HepG2 (cell line): Measurements from ENCODE around the gene RIPK1. TPM values are rescaled to one million over a fixed set of nuclear protein-coding genes. Genes with fewer than 3 reads are reported as not detected.

Experiments
- CREB1 ChIP-seq, 2 experiments: fragments of 450-650 bp in 1 of 2; IDR thresholded peaks; 2 replicates each; pipeline ENCODE4 v1.6.1; 2016 to 2017; ENCODE audit warnings: control low read depth in 1 of 2, mild to moderate bottlenecking in 1 of 2, missing compliant biosample characterization in 1 of 2, missing genetic modification characterization in 1 of 2
- FOSL1 ChIP-seq: sonication (generic); formaldehyde crosslinking; IDR thresholded peaks from 2 replicates; pipeline ENCODE4 v1.9.0; 2021; ENCODE audit warnings: missing genetic modification reagents, borderline replicate concordance
- HNRNPUL1 ChIP-seq: fragments of 200-400 bp; formaldehyde crosslinking; IDR thresholded peaks from 2 replicates; pipeline ENCODE4 v1.6.1; 2017; ENCODE audit warnings: low read depth, mild to moderate bottlenecking, low read length, moderate library complexity
- KLF12 ChIP-seq: sonication (generic); formaldehyde crosslinking; IDR thresholded peaks from 2 replicates; pipeline ENCODE4 v1.4.0; 2020; ENCODE audit warnings: missing genetic modification reagents, borderline replicate concordance
- MAZ ChIP-seq, 2 experiments: sonication (generic) in 1 of 2; formaldehyde crosslinking in 1 of 2; IDR thresholded peaks; 2 replicates each; pipeline versions ENCODE4 v1.5.0 to v1.6.1; 2012 to 2020; ENCODE audit warnings: low read depth in 2 of 2, mild to moderate bottlenecking in 2 of 2, borderline replicate concordance in 1 of 2, improper control_type of control experiment in 1 of 2, low read length in 1 of 2, missing genetic modification reagents in 1 of 2, moderate library complexity in 1 of 2
- MTA3 ChIP-seq: sonication (generic); formaldehyde crosslinking; IDR thresholded peaks from 2 replicates; pipeline ENCODE4 v1.4.0; 2020; ENCODE audit warnings: missing genetic modification reagents
- ONECUT2 ChIP-seq: sonication (generic); formaldehyde crosslinking; IDR thresholded peaks from 2 replicates; pipeline ENCODE4 v1.4.0; 2020; ENCODE audit warnings: missing genetic modification reagents
- POLR2A ChIP-seq, 2 experiments: IDR thresholded peaks; 2 replicates each; pipeline ENCODE4 v1.6.1; 2011; ENCODE audit warnings: low read depth in 2 of 2, low read length in 2 of 2, mild to moderate bottlenecking in 1 of 2, moderate library complexity in 1 of 2; ENCODE audit not compliant: insufficient read depth in 1 of 2
- RFXANK ChIP-seq: IDR thresholded peaks from 2 replicates; pipeline ENCODE4 v1.6.1; 2016
- SP5 ChIP-seq: IDR thresholded peaks from 2 replicates; pipeline ENCODE4 v1.6.1; 2016; ENCODE audit warnings: low read depth, borderline replicate concordance
- SRSF9 ChIP-seq: fragments of 200-400 bp; formaldehyde crosslinking; IDR thresholded peaks from 2 replicates; pipeline ENCODE4 v1.6.1; 2018; ENCODE audit warnings: borderline replicate concordance, mild to moderate bottlenecking, low read depth, low read length; ENCODE audit not compliant: insufficient read depth, poor library complexity, severe bottlenecking
- SSRP1 ChIP-seq: IDR thresholded peaks from 2 replicates; pipeline ENCODE4 v1.6.1; 2016; ENCODE audit warnings: control low read depth
- TOPORS ChIP-seq: sonication (generic); formaldehyde crosslinking; IDR thresholded peaks from 2 replicates; pipeline ENCODE4 v1.8.0; 2023; ENCODE audit warnings: mild to moderate bottlenecking, missing genetic modification reagents
- ZFY ChIP-seq: sonication (generic); formaldehyde crosslinking; IDR thresholded peaks from 2 replicates; pipeline ENCODE4 v1.4.0; 2020; ENCODE audit warnings: missing genetic modification reagents
- ZNF839 ChIP-seq: sonication (generic); formaldehyde crosslinking; IDR thresholded peaks from 2 replicates; pipeline ENCODE4 v1.4.0; 2020; ENCODE audit warnings: missing genetic modification reagents, mild to moderate bottlenecking, borderline replicate concordance
- polyA plus RNA-seq, 8 experiments: library from polyadenylated mRNA; depleted of rRNA in 3 of 8; stranded (reverse) in 7 of 8; unstranded in 1 of 8; fragments of >200 nt; fragmentation: Illumina TruSeq in 4 of 8; extraction: Trizol in 4 of 8; gene quantifications; 2 replicates each; pipeline versions ENCODE4 v1.2.1 to v1.2.3, GENCODE V29; 2011 to 2016; ENCODE audit warnings: low read depth in 4 of 8, missing spikeins in 1 of 8, mixed read lengths in 1 of 8; ENCODE audit not compliant: insufficient read depth in 1 of 8
- total RNA-seq, 5 experiments: library from RNA; depleted of rRNA; stranded (reverse); fragments of >200 nt; fragmentation: Illumina TruSeq; extraction: Trizol; gene quantifications; 2 replicates each; pipeline ENCODE4 v1.2.3, GENCODE V29; 2016; ENCODE audit warnings: low read depth in 1 of 5
- TF ChIP-seq, protein P1 (sequence below): sonication (generic); IDR thresholded peaks from 2 replicates; pipeline ENCODE4 v1.6.1; 2016; ENCODE audit warnings: low read depth, borderline replicate concordance
- TF ChIP-seq, protein P2 (sequence below): sonication (generic); formaldehyde crosslinking; IDR thresholded peaks from 2 replicates; pipeline ENCODE4 v1.4.0; 2020; ENCODE audit warnings: missing genetic modification reagents
- TF ChIP-seq, protein P3 (sequence below): sonication (generic); formaldehyde crosslinking; IDR thresholded peaks from 2 replicates; pipeline ENCODE4 v1.5.1; 2020; ENCODE audit warnings: missing genetic modification reagents, mild to moderate bottlenecking, borderline replicate concordance
- TF ChIP-seq, protein P4 (sequence below): sonication (generic); formaldehyde crosslinking; IDR thresholded peaks from 2 replicates; pipeline ENCODE4 v1.4.0; 2020; ENCODE audit warnings: missing genetic modification reagents, borderline replicate concordance

Gene RIPK1
- total and polyA plus RNA-seq, 2 of the 13 experiments (the other 11 are each of a cell fraction or from before 2014, with no cell fraction given), result 9.0 to 10.3 TPM

DNA sequence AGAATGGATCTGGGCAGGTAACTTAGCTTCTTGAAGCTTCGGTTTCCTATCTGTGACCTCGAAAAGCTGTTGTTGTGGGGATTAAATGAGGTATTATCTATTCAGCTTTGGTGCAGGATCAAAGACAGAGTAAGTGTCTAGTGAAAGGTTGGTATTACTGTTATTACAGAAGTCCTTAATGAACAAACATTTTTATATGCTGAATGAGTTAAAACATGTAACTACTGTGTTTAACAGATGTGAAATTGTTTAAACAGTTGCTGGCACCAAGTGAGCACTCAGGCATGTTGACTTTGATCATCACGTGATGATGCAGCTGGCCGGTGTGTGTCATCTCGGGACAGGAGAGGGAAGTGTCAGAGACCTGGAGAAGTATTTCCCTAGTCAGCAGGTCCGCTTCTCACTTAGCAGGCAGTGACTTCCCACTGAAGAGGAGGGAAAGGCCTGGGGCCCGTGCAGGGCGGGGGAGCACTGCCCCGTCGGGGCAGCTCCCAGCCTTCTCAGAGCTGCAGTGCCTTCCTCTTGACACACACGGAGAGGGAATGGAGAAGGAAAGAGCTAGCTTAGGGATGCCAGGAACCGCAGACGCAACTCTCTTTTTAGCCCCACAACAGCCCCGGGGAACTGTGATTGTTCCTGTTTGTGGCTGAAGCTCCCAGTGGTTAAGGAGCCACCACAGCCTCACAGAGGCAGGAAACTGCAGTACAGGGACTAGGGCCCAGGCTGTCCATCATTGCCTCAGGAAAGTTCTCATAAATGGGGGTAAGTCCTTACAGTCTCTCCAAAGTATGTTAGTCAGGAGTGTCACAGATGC is 71.0 kb downstream of the RIPK1 start (continued):
- TF ChIP-seq SSRP1 (0 out of 2 replicates have a peak, but pooled peaks have one; percentile 14), HNRNPUL1 (no peak), MTA3 (CRISPR knock-in tag) (no peak), TOPORS (CRISPR knock-in tag) (no peak), FOSL1 (peak; percentile 17; the same call in 1 of the 2 replicates), POLR2A (IDR thresholded peaks at IDR 0.05; ENCODE audit: insufficient read depth in 1 of 2, low read depth in 2 of 2, low read length in 2 of 2) (peak; percentile 40 to 44; a peak in 1 of 4 replicates), ONECUT2 (CRISPR knock-in tag) (no peak), MAZ (IDR thresholded peaks at IDR 0.05; ENCODE audit: borderline replicate concordance, low read depth, low read length) (0 out of 2 replicates have a peak, but pooled peaks have one; percentile 32), MAZ (CRISPR knock-in tag; IDR thresholded peaks at IDR 0.05; ENCODE audit: low read depth) (no peak), SP5 (peak; percentile 68), CREB1 (IDR thresholded peaks at IDR 0.05) (peak; percentile 85), CREB1 (CRISPR knock-in tag; IDR thresholded peaks at IDR 0.05) (peak; percentile 77), KLF12 (no peak), ZNF839 (CRISPR knock-in tag) (no peak), SRSF9 (no peak), ZFY (peak; percentile 64), RFXANK (CRISPR knock-in tag) (peak; percentile 68; the same call in 1 of the 2 replicates)
- TF ChIP-seq, protein P1, sequence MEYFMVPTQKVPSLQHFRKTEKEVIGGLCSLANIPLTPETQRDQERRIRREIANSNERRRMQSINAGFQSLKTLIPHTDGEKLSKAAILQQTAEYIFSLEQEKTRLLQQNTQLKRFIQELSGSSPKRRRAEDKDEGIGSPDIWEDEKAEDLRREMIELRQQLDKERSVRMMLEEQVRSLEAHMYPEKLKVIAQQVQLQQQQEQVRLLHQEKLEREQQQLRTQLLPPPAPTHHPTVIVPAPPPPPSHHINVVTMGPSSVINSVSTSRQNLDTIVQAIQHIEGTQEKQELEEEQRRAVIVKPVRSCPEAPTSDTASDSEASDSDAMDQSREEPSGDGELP, result peak; percentile 100
- TF ChIP-seq, protein P2, sequence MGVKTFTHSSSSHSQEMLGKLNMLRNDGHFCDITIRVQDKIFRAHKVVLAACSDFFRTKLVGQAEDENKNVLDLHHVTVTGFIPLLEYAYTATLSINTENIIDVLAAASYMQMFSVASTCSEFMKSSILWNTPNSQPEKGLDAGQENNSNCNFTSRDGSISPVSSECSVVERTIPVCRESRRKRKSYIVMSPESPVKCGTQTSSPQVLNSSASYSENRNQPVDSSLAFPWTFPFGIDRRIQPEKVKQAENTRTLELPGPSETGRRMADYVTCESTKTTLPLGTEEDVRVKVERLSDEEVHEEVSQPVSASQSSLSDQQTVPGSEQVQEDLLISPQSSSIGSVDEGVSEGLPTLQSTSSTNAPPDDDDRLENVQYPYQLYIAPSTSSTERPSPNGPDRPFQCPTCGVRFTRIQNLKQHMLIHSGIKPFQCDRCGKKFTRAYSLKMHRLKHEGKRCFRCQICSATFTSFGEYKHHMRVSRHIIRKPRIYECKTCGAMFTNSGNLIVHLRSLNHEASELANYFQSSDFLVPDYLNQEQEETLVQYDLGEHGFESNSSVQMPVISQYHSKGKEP (CRISPR knock-in tag), result no peak
- TF ChIP-seq, protein P3, sequence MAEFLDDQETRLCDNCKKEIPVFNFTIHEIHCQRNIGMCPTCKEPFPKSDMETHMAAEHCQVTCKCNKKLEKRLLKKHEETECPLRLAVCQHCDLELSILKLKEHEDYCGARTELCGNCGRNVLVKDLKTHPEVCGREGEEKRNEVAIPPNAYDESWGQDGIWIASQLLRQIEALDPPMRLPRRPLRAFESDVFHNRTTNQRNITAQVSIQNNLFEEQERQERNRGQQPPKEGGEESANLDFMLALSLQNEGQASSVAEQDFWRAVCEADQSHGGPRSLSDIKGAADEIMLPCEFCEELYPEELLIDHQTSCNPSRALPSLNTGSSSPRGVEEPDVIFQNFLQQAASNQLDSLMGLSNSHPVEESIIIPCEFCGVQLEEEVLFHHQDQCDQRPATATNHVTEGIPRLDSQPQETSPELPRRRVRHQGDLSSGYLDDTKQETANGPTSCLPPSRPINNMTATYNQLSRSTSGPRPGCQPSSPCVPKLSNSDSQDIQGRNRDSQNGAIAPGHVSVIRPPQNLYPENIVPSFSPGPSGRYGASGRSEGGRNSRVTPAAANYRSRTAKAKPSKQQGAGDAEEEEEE, result no peak
- TF ChIP-seq, protein P4, sequence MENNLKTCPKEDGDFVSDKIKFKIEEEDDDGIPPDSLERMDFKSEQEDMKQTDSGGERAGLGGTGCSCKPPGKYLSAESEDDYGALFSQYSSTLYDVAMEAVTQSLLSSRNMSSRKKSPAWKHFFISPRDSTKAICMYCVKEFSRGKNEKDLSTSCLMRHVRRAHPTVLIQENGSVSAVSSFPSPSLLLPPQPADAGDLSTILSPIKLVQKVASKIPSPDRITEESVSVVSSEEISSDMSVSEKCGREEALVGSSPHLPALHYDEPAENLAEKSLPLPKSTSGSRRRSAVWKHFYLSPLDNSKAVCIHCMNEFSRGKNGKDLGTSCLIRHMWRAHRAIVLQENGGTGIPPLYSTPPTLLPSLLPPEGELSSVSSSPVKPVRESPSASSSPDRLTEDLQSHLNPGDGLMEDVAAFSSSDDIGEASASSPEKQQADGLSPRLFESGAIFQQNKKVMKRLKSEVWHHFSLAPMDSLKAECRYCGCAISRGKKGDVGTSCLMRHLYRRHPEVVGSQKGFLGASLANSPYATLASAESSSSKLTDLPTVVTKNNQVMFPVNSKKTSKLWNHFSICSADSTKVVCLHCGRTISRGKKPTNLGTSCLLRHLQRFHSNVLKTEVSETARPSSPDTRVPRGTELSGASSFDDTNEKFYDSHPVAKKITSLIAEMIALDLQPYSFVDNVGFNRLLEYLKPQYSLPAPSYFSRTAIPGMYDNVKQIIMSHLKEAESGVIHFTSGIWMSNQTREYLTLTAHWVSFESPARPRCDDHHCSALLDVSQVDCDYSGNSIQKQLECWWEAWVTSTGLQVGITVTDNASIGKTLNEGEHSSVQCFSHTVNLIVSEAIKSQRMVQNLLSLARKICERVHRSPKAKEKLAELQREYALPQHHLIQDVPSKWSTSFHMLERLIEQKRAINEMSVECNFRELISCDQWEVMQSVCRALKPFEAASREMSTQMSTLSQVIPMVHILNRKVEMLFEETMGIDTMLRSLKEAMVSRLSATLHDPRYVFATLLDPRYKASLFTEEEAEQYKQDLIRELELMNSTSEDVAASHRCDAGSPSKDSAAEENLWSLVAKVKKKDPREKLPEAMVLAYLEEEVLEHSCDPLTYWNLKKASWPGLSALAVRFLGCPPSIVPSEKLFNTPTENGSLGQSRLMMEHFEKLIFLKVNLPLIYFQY (CRISPR knock-in tag), result peak; percentile 68; the same call in 1 of the 2 replicates
